ENCODE results near the gene TAS2R16.
"Not testable (repeated sequence)": the region's sequence is repeated elsewhere in the genome, so short reads cannot be mapped to it uniquely, and the experiment has no call there.

TAS2R16 gene

DNA sequence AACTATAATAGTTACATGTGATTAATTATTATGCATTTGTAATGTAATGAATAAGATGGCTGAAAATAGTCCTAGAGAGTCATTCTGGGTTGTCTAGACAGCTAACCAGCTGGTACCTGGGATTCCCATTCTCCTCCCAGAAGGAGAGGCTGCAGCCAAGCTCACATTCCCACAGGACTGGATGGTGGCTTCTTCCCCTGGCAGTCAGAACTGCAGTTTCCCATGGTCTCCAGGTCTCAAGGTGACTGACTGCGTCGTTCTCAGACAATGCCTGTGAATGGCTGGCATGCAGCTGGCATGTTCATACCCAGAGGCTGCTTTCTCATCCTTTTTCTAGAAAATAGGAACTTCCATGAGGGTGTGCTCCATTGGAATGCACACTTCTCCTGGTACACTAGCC lies 21.3 kb downstream of the TAS2R16 start:
- DNase-seq (ENCODE audit: extremely low read depth in 1 of 2, low read depth in 1 of 2), result no peak

DNA sequence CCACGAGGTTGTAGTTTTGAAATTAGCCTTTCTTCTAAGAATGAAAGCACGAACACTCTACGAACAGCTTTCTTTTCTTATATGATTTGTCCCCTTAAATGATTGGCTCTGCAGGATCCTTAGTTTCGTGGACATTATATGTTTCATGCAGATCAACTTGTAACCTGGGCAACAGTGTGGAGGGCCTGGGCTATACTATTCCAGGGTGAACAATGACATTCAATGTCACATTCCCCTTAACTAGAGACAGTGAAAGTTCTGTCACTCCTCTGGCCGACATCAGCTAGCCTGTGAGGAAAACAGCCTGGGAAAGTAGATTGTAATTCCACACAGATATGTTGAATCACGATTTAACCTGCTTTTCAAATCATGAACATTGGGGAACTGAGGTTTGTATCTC lies 23.4 kb downstream of the TAS2R16 start:
- DNase-seq (ENCODE audit: extremely low read depth in 1 of 2, low read depth in 1 of 2), result no peak

DNA sequence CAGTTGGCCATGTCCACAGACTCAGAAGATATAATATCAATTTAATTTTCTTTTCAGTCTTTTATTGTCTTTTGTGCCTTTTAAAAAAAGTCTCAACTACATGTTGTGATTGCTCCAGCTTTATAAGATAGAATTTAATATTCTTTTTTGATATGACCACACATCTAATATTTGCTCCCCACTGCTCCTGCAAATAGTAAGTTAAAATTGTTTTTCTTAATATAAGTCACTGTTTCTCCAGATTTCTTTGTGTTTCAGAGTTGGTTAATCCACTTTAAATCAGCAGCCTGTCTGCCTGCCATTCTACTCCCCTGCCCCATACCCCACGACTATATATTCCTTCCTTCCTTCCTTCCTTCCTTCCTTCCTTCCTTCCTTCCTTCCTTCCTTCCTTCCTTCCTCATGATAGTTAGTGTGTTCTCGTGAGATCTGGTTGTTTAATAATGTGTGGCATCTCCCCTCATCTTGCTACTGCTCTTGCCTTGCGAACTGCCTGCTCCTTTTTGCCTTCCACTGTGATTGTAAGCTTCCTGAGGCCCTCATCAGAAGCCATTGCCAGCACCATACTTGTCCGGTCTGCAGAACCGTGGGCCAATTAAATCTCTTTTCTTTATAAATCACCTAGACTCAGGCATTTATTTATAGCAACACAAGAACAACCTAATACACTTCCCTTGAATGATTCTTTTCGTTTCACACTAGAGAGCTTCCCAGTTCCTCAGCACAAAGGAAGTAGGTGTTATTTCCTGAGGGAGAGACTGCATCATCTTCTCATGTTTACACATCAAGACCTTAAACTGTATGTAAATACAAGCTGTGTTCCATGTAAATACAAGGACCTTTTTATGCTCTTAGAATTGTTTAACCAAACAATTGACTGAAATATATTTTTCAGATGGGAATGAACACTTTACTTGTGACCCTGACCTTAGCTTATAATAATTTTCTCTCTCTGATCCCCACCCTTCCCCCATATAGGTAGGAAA lies 24.5 kb downstream of the TAS2R16 start:
- DNase-seq (ENCODE audit: extremely low read depth in 1 of 2, low read depth in 1 of 2), result no peak

DNA sequence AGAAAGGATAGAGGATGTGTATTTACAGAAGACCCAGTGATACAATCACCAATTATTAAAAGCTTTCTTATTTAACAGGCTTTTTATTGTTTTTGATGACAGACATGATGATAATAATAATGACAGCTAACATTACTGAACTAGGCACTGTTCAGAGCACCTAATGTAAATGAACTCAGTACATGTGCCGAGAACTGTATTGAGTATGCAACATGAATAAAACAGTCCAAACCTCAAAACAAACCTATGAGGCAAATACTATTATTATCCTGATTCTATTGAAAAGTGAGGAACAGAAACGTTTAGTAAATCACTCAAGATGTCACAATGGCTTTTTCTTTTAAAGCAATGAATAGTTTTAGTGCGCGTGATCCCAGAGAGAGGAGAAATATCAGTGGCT lies 27.1 kb downstream of the TAS2R16 start:
- no peak for DNase-seq (ENCODE audit: extremely low read depth in 1 of 2, low read depth in 1 of 2)

DNA sequence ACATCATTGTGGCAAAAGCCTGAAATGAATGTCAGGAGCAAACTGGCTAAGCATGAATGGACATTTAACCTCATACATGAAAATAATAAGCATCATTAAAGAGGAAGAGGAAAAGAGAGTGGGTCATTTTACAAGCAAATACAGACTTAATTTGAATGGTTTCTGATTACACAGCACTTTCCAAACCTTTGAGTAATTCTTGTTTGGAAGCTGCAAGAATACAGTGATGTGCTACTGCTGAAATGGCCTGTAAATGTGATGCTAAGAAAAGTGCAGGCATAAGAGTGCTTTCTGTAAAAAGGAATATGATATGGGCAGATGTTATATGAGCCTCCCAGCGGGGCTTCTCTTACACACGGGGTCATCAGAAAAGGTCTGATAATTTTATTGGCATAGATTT lies 30.2 kb downstream of the TAS2R16 start:
- DNase-seq (ENCODE audit: extremely low read depth in 1 of 2, low read depth in 1 of 2), result no peak

DNA sequence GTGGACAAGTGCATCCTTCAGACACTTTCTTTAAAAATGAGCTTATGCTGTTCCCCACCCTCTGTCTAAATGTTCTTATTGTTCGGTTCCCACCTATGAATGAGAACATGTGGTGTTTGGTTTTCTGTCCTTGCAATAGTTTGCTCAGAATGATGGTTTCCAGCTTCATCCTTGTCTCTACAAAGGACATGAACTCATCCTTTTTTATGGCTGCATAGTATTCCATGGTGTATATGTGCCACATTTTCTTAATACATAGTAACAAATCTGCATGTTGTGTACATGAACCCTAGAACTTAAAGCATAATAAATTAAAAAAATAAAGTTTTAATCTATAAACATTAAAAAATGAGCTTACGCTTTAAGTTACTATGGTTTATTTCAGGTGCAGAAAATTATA lies 41.8 kb downstream of the TAS2R16 start:
- DNase-seq (ENCODE audit: extremely low read depth in 1 of 2, low read depth in 1 of 2), result not testable (repeated sequence)

DNA sequence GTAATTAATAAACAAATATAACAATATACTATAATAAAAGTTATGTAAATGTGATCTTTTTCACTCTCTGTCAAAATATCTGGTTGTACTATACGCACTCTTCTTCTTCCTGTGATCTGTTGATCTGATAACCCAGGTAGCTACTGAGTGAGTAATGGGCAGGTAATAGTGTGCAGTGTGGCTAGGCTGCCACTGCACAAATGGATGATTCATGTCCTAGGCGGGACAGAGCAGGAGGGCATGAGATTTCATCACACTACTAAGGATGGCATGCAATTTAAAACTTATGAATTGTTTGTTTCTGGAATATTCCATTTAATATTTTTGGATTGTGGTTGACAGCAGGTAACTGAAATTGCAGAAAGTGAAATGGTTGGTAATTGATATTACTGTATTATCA lies 44.5 kb downstream of the TAS2R16 start:
- no peak for DNase-seq (ENCODE audit: extremely low read depth in 1 of 2, low read depth in 1 of 2)

DNA sequence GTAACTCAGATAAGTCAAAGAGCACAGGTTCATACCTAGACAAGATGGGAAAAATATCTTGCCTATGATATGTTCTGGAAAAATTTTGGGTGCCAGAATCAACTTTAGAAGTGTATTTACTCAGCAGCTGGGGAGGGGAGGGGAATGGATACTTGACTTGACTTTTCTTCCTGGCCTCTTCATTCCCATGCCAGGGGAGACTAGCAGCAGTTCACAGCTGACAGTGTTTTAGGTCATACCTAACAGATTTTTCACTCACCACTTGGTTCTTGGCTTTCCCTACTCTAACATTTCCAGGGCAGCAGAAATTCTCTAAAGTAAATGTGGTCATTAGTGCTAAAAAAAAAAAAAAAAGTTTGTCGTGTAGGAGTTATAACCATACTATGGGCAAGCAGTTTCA lies 46.3 kb downstream of the TAS2R16 start:
- DNase-seq (ENCODE audit: extremely low read depth in 1 of 2, low read depth in 1 of 2), result no peak

Measured in stimulated activated CD8-positive, alpha-beta memory T cell treated with anti-CD3 and anti-CD28 coated beads, Interleukin-7, amount 100 ng/mL, for 48 hours (primary cell).